ENCODE results near the gene CD274.

DNA sequence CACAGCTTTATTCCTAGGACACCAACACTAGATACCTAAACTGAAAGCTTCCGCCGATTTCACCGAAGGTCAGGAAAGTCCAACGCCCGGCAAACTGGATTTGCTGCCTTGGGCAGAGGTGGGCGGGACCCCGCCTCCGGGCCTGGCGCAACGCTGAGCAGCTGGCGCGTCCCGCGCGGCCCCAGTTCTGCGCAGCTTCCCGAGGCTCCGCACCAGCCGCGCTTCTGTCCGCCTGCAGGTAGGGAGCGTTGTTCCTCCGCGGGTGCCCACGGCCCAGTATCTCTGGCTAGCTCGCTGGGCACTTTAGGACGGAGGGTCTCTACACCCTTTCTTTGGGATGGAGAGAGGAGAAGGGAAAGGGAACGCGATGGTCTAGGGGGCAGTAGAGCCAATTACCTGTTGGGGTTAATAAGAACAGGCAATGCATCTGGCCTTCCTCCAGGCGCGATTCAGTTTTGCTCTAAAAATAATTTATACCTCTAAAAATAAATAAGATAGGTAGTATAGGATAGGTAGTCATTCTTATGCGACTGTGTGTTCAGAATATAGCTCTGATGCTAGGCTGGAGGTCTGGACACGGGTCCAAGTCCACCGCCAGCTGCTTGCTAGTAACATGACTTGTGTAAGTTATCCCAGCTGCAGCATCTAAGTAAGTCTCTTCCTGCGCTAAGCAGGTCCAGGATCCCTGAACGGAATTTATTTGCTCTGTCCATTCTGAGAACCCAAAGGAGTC is at the start of gene CD274:
- TF ChIP-seq, protein P1, sequence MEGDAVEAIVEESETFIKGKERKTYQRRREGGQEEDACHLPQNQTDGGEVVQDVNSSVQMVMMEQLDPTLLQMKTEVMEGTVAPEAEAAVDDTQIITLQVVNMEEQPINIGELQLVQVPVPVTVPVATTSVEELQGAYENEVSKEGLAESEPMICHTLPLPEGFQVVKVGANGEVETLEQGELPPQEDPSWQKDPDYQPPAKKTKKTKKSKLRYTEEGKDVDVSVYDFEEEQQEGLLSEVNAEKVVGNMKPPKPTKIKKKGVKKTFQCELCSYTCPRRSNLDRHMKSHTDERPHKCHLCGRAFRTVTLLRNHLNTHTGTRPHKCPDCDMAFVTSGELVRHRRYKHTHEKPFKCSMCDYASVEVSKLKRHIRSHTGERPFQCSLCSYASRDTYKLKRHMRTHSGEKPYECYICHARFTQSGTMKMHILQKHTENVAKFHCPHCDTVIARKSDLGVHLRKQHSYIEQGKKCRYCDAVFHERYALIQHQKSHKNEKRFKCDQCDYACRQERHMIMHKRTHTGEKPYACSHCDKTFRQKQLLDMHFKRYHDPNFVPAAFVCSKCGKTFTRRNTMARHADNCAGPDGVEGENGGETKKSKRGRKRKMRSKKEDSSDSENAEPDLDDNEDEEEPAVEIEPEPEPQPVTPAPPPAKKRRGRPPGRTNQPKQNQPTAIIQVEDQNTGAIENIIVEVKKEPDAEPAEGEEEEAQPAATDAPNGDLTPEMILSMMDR (conservative IDR thresholded peaks at IDR 0.05; ENCODE audit: low read length), result peak; percentile 78
- TF ChIP-seq EZH2phosphoT487 (IDR thresholded peaks at IDR 0.05; ENCODE audit: borderline replicate concordance), result no peak
